Astrocyte (in vitro differentiated cells and primary cell): Measurements from ENCODE around the gene TAS2R20.

Experiments used
- CTCF ChIP-seq: IDR thresholded peaks from 2 replicates; pipeline ENCODE4 v1.5.1; 2011; ENCODE audit warnings: low read depth, mild to moderate bottlenecking, inconsistent platforms, low read length, moderate library complexity; ENCODE audit not compliant: insufficient read depth
- EZH2 ChIP-seq: IDR thresholded peaks from 2 replicates; pipeline ENCODE4 v1.6.1; 2012; ENCODE audit warnings: mild to moderate bottlenecking, low read length, inconsistent platforms; ENCODE audit not compliant: insufficient read depth

GRCh38 chr12:10974965-10975364 lies 23.1 kb downstream of the TAS2R20 start:
- TF ChIP-seq EZH2 (no peak), CTCF (no peak)
